T-helper 1 cell treated with Interleukin-12 subunit alpha and Interleukin-12 subunit beta and Interleukin-4 antibody, amounts not matched to agents 30 μg/mL and 1 μg/mL, for 36 hours (primary cell): ENCODE results near the gene HDAC4.

Experiments used
- H3K27ac Mint-ChIP-seq: one replicate; pipeline ENCODE4 v1.8.0; 2021; ENCODE audit warnings: mild to moderate bottlenecking, mixed read lengths
- H3K27me3 Mint-ChIP-seq: one replicate; pipeline ENCODE4 v1.8.0; 2021; ENCODE audit warnings: low read depth, mixed read lengths
- H3K36me3 Mint-ChIP-seq: one replicate; pipeline ENCODE4 v1.8.0; 2021; ENCODE audit warnings: low read depth, mixed read lengths
- H3K4me1 Mint-ChIP-seq: one replicate; pipeline ENCODE4 v1.8.0; 2021; ENCODE audit warnings: low read depth, mixed read lengths
- H3K4me3 Mint-ChIP-seq: one replicate; pipeline ENCODE4 v1.8.0; 2021; ENCODE audit warnings: mild to moderate bottlenecking, moderate library complexity, mixed read lengths
- H3K9me3 Mint-ChIP-seq: one replicate; pipeline ENCODE4 v1.8.0; 2021; ENCODE audit warnings: mixed read lengths

HDAC4 gene

DNA sequence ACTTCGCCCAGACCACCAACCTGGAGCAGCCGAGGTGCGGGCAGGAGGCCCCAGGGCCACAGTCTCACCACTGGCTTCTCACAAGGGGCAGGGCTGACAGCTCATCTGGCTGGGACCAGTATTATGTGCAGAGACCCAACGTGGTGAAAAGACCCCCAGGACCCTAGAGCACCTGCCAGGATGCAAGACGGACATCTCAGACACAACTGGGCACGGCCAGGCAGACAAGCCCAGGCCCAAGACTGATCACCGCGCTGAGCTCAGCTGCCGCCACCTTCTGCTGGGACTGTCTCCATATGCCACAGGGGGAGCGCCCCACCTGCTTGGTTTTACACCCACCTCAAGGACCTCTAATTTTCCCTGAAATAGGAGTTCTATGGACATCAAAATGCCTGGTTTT, 23.2 kb downstream of the HDAC4 start:
- Mint-ChIP-seq H3K36me3 (peaks cover 12% of the 10 kb centered on the region), H3K9me3 (no peaks in the 10 kb centered on the region), H3K4me3 (no peak overlapping the region), H3K27me3 (no peaks in the 10 kb centered on the region), H3K27ac (no peak overlapping the region), H3K4me1 (peaks cover 22% of the 10 kb centered on the region)

DNA sequence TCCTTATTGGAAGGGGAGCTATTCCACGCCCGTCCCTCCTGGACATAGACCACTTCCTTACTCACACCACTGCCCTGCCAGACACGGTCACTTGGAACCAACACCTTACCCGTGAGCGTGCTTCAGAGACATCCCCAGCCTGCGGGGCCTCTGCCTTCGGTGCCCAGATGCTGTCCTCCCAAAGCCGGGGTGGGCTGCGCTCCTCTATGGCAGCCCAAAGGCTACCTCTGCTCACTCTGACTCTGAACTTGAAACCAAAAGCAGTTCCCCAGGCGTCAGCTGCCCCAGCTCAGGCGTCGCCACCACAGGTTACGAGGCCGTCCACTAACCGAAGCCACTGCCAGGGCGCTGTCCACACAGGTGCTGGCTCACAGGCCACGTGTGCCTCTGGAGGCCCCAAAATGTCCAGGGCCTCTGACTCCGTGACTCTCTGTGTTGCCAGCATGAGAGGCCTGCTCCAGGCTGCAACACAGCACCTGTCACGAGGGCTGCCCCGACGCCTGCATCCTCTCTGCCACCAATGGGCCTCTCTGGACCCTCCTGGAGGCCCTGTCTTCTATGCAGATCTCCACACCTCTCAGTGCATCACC, 23.8 kb downstream of the HDAC4 start:
- no peak overlapping the region for H3K27ac Mint-ChIP-seq
- peaks cover 22% of the 10 kb centered on the region for H3K4me1 Mint-ChIP-seq
- H3K4me3 Mint-ChIP-seq: no peak overlapping the region
- H3K27me3 Mint-ChIP-seq: no peaks in the 10 kb centered on the region
- no peaks in the 10 kb centered on the region for H3K9me3 Mint-ChIP-seq
- peaks cover 12% of the 10 kb centered on the region for H3K36me3 Mint-ChIP-seq

GRCh38 chr2:239376351-239376750, 24.5 kb downstream of the HDAC4 start:
- H3K36me3 Mint-ChIP-seq: peaks cover 12% of the 10 kb centered on the region
- H3K4me3 Mint-ChIP-seq: no peak overlapping the region
- no peaks in the 10 kb centered on the region for H3K27me3 Mint-ChIP-seq
- no peaks in the 10 kb centered on the region for H3K9me3 Mint-ChIP-seq
- peaks cover 16% of the 10 kb centered on the region for H3K4me1 Mint-ChIP-seq
- no peak overlapping the region for H3K27ac Mint-ChIP-seq

- no peaks in the 10 kb centered on the region for H3K9me3 Mint-ChIP-seq
- peaks cover 9% of the 10 kb centered on the region for H3K36me3 Mint-ChIP-seq
- H3K27me3 Mint-ChIP-seq: no peaks in the 10 kb centered on the region
- H3K27ac Mint-ChIP-seq: no peak overlapping the region
- H3K4me1 Mint-ChIP-seq: peaks cover 11% of the 10 kb centered on the region
- no peak overlapping the region for H3K4me3 Mint-ChIP-seq
Measured at GRCh38 chr2:239375278-239376061, 25.4 kb downstream of the HDAC4 start.

- Mint-ChIP-seq H3K9me3 (no peaks in the 10 kb centered on the region), H3K4me3 (no peak overlapping the region), H3K27ac (no peak overlapping the region), H3K27me3 (no peaks in the 10 kb centered on the region), H3K36me3 (peaks cover 14% of the 10 kb centered on the region), H3K4me1 (peaks cover 15% of the 10 kb centered on the region)
Measured at GRCh38 chr2:239374896-239375277, 25.9 kb downstream of the HDAC4 start.

GRCh38 chr2:239372835-239373234, 28.0 kb downstream of the HDAC4 start:
- peaks cover 16% of the 10 kb centered on the region for H3K36me3 Mint-ChIP-seq
- no peaks in the 10 kb centered on the region for H3K27me3 Mint-ChIP-seq
- H3K4me1 Mint-ChIP-seq: peaks cover 15% of the 10 kb centered on the region
- H3K27ac Mint-ChIP-seq: no peak overlapping the region
- H3K9me3 Mint-ChIP-seq: no peaks in the 10 kb centered on the region
- no peak overlapping the region for H3K4me3 Mint-ChIP-seq

GRCh38 chr2:239371726-239372686, 28.8 kb downstream of the HDAC4 start:
- Mint-ChIP-seq H3K36me3 (peaks cover 10% of the 10 kb centered on the region), H3K27ac (no peak overlapping the region), H3K27me3 (no peaks in the 10 kb centered on the region), H3K9me3 (no peaks in the 10 kb centered on the region), H3K4me1 (peaks cover 15% of the 10 kb centered on the region), H3K4me3 (no peak overlapping the region)

GRCh38 chr2:239370876-239371725, 29.7 kb downstream of the HDAC4 start:
- Mint-ChIP-seq H3K9me3 (no peaks in the 10 kb centered on the region), H3K4me1 (peaks cover 18% of the 10 kb centered on the region), H3K27me3 (no peaks in the 10 kb centered on the region), H3K27ac (no peak overlapping the region), H3K36me3 (peaks cover 10% of the 10 kb centered on the region), H3K4me3 (no peak overlapping the region)

GRCh38 chr2:239370403-239370802, 30.4 kb downstream of the HDAC4 start:
- H3K4me3 Mint-ChIP-seq: no peak overlapping the region
- peaks cover 18% of the 10 kb centered on the region for H3K4me1 Mint-ChIP-seq
- no peaks in the 10 kb centered on the region for H3K27me3 Mint-ChIP-seq
- peaks cover 10% of the 10 kb centered on the region for H3K36me3 Mint-ChIP-seq
- H3K27ac Mint-ChIP-seq: no peak overlapping the region
- no peaks in the 10 kb centered on the region for H3K9me3 Mint-ChIP-seq

GRCh38 chr2:239369631-239370161, 31.1 kb downstream of the HDAC4 start:
- Mint-ChIP-seq H3K4me3 (no peak overlapping the region), H3K27ac (no peak overlapping the region), H3K9me3 (no peaks in the 10 kb centered on the region), H3K4me1 (peaks cover 18% of the 10 kb centered on the region), H3K27me3 (no peaks in the 10 kb centered on the region), H3K36me3 (peaks cover 11% of the 10 kb centered on the region)

- Mint-ChIP-seq H3K36me3 (peaks cover 15% of the 10 kb centered on the region), H3K27ac (peak overlapping the region; percentile 9), H3K9me3 (no peaks in the 10 kb centered on the region), H3K4me3 (no peak overlapping the region), H3K27me3 (no peaks in the 10 kb centered on the region), H3K4me1 (peaks cover 25% of the 10 kb centered on the region)
Measured at GRCh38 chr2:239368906-239369552, 31.8 kb downstream of the HDAC4 start.

- H3K9me3 Mint-ChIP-seq: no peaks in the 10 kb centered on the region
- H3K27ac Mint-ChIP-seq: peak overlapping the region; percentile 46
- H3K36me3 Mint-ChIP-seq: peaks cover 16% of the 10 kb centered on the region
- H3K4me3 Mint-ChIP-seq: no peak overlapping the region
- H3K27me3 Mint-ChIP-seq: no peaks in the 10 kb centered on the region
- peaks cover 32% of the 10 kb centered on the region for H3K4me1 Mint-ChIP-seq
Measured at GRCh38 chr2:239368321-239368720, 32.5 kb downstream of the HDAC4 start.

DNA sequence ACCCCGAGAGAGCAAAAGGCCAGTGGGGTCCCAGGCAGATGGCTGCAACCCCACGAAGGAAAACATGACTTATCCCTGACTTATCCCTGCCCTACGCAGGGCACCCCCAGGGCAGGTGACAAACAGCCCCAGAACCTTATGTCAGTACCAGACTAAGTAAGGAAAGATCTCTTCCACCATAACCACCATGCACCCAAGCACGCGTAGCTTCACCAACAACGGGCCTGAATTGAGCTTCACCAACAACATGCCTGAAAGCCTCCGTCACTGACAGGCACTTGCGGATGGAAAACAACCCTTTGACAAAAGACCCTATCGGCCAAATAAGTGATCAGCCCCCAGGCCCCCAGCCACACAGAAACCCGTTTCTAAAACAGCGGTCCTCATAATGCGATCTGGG, 34.1 kb downstream of the HDAC4 start:
- H3K27ac Mint-ChIP-seq: peak overlapping the region; percentile 21
- peaks cover 23% of the 10 kb centered on the region for H3K36me3 Mint-ChIP-seq
- H3K4me1 Mint-ChIP-seq: peaks cover 34% of the 10 kb centered on the region
- H3K4me3 Mint-ChIP-seq: no peak overlapping the region
- H3K9me3 Mint-ChIP-seq: no peaks in the 10 kb centered on the region
- no peaks in the 10 kb centered on the region for H3K27me3 Mint-ChIP-seq
